ENCODE results near the gene SV2A.
A peak's percentile ranks its signal among the peaks of the same experiment; 100 is the strongest.

The SV2A gene

DNA sequence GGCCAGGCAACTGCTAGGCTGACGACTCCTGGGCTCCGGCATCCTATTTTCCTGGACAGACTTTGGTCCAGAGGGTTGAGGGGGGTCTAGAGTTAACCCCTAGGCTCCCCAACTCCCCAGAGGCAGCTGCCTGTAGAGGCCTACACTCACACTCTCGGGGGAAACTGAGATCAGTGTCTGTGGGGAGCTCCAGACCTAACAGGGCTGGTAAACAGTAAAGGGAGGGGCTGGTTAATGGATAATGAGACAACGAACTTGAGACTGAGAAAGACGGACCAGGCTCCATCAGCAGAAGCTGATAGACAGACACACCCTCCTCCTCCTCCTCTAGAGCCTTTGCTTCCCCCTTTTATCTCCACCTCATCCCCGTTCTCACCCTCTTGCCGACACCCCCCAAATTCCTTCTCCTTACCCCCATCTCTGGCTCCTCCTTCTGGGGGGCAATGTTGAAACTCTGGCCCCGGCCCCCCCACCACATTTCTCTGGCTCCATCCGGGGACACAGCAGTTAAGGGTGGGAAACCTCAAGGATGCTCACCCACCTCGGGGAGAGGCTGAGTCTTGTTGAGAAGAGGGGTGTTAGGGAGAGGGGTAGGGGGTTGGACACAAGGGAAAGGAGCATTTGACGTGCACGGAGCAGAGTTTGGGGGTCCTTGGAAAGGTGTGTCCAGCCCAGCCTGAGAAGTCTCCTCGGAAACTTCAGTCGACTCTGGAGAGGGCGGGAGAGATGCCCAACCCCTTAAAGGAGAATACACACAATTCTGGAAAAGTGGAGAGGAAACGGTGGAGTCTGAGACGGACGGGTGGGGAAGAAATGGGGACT, 18.7 kb upstream of the SV2A start, which contains the start of gene MTMR11:
MTMR11 (minus strand) TSS at position 710 of the 822 bp plus-strand sequence; CDS start at position 478, 232 bp downstream.
- H3K27ac ChIP-seq = no peak within 1 kb of the TSS; the same call in 1 of the 2 replicates
- TF ChIP-seq, protein P1, sequence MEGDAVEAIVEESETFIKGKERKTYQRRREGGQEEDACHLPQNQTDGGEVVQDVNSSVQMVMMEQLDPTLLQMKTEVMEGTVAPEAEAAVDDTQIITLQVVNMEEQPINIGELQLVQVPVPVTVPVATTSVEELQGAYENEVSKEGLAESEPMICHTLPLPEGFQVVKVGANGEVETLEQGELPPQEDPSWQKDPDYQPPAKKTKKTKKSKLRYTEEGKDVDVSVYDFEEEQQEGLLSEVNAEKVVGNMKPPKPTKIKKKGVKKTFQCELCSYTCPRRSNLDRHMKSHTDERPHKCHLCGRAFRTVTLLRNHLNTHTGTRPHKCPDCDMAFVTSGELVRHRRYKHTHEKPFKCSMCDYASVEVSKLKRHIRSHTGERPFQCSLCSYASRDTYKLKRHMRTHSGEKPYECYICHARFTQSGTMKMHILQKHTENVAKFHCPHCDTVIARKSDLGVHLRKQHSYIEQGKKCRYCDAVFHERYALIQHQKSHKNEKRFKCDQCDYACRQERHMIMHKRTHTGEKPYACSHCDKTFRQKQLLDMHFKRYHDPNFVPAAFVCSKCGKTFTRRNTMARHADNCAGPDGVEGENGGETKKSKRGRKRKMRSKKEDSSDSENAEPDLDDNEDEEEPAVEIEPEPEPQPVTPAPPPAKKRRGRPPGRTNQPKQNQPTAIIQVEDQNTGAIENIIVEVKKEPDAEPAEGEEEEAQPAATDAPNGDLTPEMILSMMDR (conservative IDR thresholded peaks at IDR 0.05) = no peak

GRCh38 chr1:149934356-149934755, 16.7 kb upstream of the SV2A start:
- TF ChIP-seq, protein P1 (conservative IDR thresholded peaks at IDR 0.05) = no peak
- H3K27ac ChIP-seq = no peak overlapping the region

- no peak overlapping the region for H3K27ac ChIP-seq
- TF ChIP-seq, protein P1 (conservative IDR thresholded peaks at IDR 0.05) = no peak
Measured at GRCh38 chr1:149933208-149933607, 15.6 kb upstream of the SV2A start.

DNA sequence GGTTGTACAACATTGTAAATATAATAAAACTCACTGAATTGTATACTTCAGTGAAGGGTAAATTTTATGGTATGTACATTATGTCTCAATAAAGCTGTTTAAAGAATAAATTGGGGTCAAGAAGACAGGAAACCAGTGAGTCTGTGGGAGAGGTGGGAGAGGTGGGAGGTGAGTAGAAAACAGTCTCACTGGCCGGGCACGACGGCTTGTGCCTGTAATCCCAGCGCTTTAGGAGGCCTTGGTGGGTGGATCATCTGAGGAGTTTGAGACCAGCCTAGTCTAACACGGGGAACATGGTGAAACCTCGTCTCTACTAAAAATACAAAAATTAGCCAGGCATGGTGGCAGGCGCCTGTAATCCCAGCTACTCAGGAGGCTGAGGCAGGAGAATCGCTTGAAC, 14.8 kb upstream of the SV2A start:
- H3K27ac ChIP-seq = peak overlapping the region; percentile 43
- TF ChIP-seq, protein P1 (conservative IDR thresholded peaks at IDR 0.05) = no peak

GRCh38 chr1:149931212-149931790, 13.7 kb upstream of the SV2A start:
- TF ChIP-seq, protein P1 (conservative IDR thresholded peaks at IDR 0.05) = no peak

GRCh38 chr1:149929856-149930255, 12.2 kb upstream of the SV2A start:
- H3K27ac ChIP-seq = no peak overlapping the region

More at GRCh38 chr1:149931212-149931790, 13.7 kb upstream of the SV2A start:
- H3K27ac ChIP-seq = peak overlapping the region; percentile 43; the same call in 1 of the 2 replicates

DNA sequence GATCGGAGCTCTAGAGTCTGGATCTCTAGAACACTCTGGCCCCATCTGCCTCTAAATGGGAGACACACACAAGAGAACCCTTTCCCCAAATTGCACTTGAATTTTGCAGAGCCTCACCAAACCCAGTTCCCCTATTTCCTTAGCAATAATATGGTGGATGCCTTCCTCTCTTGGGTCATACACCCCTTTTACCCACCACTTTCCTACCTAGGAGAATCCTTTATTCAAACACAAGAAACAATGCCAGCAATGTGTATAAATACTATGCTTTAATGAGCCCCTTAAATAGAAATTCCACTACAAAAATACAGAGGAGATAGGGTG, 10.7 kb upstream of the SV2A start:
- TF ChIP-seq, protein P1 (conservative IDR thresholded peaks at IDR 0.05) = no peak
- peak overlapping the region; percentile 97 for H3K27ac ChIP-seq

More at GRCh38 chr1:149929856-149930255, 12.2 kb upstream of the SV2A start:
- TF ChIP-seq, protein P1 (conservative IDR thresholded peaks at IDR 0.05) = no peak

Data from VCaP (cell line).